HepG2 (cell line): ENCODE results near the gene HCRT. TPM values are rescaled to one million over a fixed set of nuclear protein-coding genes. Genes with fewer than 3 reads are reported as not detected.
A peak's percentile ranks its signal among the peaks of the same experiment; 100 is the strongest.

Experiments used
- ATAC-seq: fragments of 200-7000 bp; cut with Tn5 transposase; 3 replicates; pipeline ENCODE4 v1.9.1; 2020; ENCODE audit warnings: mild to moderate bottlenecking, moderate library complexity
- BruUV-seq: library from RNA; stranded (reverse); fragments of 400-500 nt; replicated peaks from 2 replicates; lab custom pipeline; 2021; lab: Mats Ljungman, UMichigan
- CTCF ChIA-PET: fragments of 300-600 bp; formaldehyde crosslinking; extraction: SDS; loops from one replicate; lab custom pipeline; 2021; ENCODE audit warnings: low total read pairs, inconsistent platforms, low intra/inter-chr PET ratio; lab: Yijun Ruan, JAX
- POLR2A ChIA-PET: fragments of 350-600 bp; sonication (Branson Sonifier 250); formaldehyde crosslinking; loops from one replicate; lab custom pipeline; 2020; ENCODE audit warnings: antibody characterized with exemption, inconsistent platforms; lab: Yijun Ruan, JAX
- DNase-seq: peaks from one replicate; pipeline ENCODE4 v3.0.0-alpha.2; 2015; ENCODE audit warnings: low spot score
- FAIRE-seq: peaks from 3 replicates; lab custom pipeline; 2011; peaks lifted over from hg19 to GRCh38; lab: Jason Lieb, UNC
- H2AFZ ChIP-seq: one replicate; pipeline ENCODE4 v1.6.1; 2011; ENCODE audit warnings: low read length, inconsistent platforms
- H3K27ac ChIP-seq: fragments of 300-600 bp; 3 replicates; pipeline ENCODE4 v1.8.0; 2011; ENCODE audit warnings: mixed run types, mild to moderate bottlenecking, mixed read lengths, low read length, inconsistent platforms; ENCODE audit not compliant: insufficient read depth; ENCODE audit errors: extremely low read length
- H3K27me3 ChIP-seq, 2 experiments: fragments of 200-600 bp in 1 of 2; 2 replicates in 1 of 2; 3 replicates in 1 of 2; pipeline versions ENCODE4 v1.6.0 to v1.8.0; 2011; ENCODE audit warnings: low read length in 2 of 2, mild to moderate bottlenecking in 2 of 2, moderate library complexity in 2 of 2, inconsistent platforms in 1 of 2; ENCODE audit not compliant: insufficient read depth in 2 of 2, control insufficient read depth in 1 of 2
- H3K36me3 ChIP-seq, 2 experiments: fragments of 200-600 bp in 1 of 2; replicated peaks in 1 of 2; 2 replicates in 1 of 2; 3 replicates in 1 of 2; pipeline versions ENCODE4 v1.5.1 to v1.8.0; 2011; ENCODE audit warnings: low read length in 2 of 2, inconsistent platforms in 1 of 2; ENCODE audit not compliant: insufficient read depth in 2 of 2, control insufficient read depth in 1 of 2
- H3K4me1 ChIP-seq: 2 replicates; pipeline ENCODE4 v1.5.1; 2012; ENCODE audit warnings: low read length, inconsistent platforms; ENCODE audit not compliant: insufficient read depth
- H3K4me2 ChIP-seq: 2 replicates; pipeline ENCODE4 v1.6.0; 2011; ENCODE audit warnings: low read depth, low read length, inconsistent platforms
- H3K4me3 ChIP-seq, 3 experiments: fragments of 200-600 bp in 1 of 3; sonication (generic), shearing (Covaris generic) in 1 of 3; replicated peaks in 1 of 3; 2 replicates each; pipeline ENCODE4 v1.5.1; 2011 to 2016; ENCODE audit warnings: low read length in 3 of 3, inconsistent platforms in 2 of 3, low read depth in 2 of 3, mild to moderate bottlenecking in 2 of 3, control low read depth in 1 of 3, mixed read lengths in 1 of 3; ENCODE audit not compliant: insufficient read depth in 1 of 3
- H3K79me2 ChIP-seq: one replicate; pipeline ENCODE4 v1.6.1; 2011; ENCODE audit warnings: low read length, inconsistent platforms; ENCODE audit not compliant: insufficient read depth
- H3K9ac ChIP-seq: 2 replicates; pipeline ENCODE4 v1.6.0; 2011; ENCODE audit warnings: mild to moderate bottlenecking, low read depth, low read length, inconsistent platforms; ENCODE audit not compliant: insufficient read depth
- H3K9me3 ChIP-seq: 2 replicates; pipeline ENCODE4 v1.5.1; 2012; ENCODE audit warnings: mild to moderate bottlenecking, low read length
- H4K20me1 ChIP-seq: 2 replicates; pipeline ENCODE4 v1.6.0; 2011; ENCODE audit warnings: inconsistent platforms, mild to moderate bottlenecking, low read length, moderate library complexity; ENCODE audit not compliant: insufficient read depth
- HNRNPL ChIP-seq: fragments of 200-400 bp; formaldehyde crosslinking; IDR thresholded peaks from 2 replicates; pipeline ENCODE4 v1.6.1; 2017; ENCODE audit warnings: mild to moderate bottlenecking, low read depth, low read length
- NFKB2 ChIP-seq: sonication (generic); formaldehyde crosslinking; IDR thresholded peaks from 2 replicates; pipeline ENCODE4 v1.4.0; 2020; ENCODE audit warnings: missing genetic modification reagents, borderline replicate concordance
- NPAS2 ChIP-seq: sonication (generic); formaldehyde crosslinking; IDR thresholded peaks from 2 replicates; pipeline ENCODE4 v1.8.0; 2022; ENCODE audit warnings: mild to moderate bottlenecking, missing genetic modification reagents, borderline replicate concordance
- TOPORS ChIP-seq: sonication (generic); formaldehyde crosslinking; IDR thresholded peaks from 2 replicates; pipeline ENCODE4 v1.8.0; 2023; ENCODE audit warnings: mild to moderate bottlenecking, missing genetic modification reagents
- ZNF598 ChIP-seq: sonication (generic); formaldehyde crosslinking; IDR thresholded peaks from 2 replicates; pipeline ENCODE4 v1.5.1; 2020; ENCODE audit warnings: mild to moderate bottlenecking, missing genetic modification reagents, borderline replicate concordance
- ZNF678 ChIP-seq: sonication (generic); formaldehyde crosslinking; IDR thresholded peaks from 2 replicates; pipeline ENCODE4 v1.4.0; 2020; ENCODE audit warnings: mild to moderate bottlenecking, missing genetic modification reagents
- ZSCAN30 ChIP-seq: sonication (generic); formaldehyde crosslinking; IDR thresholded peaks from 2 replicates; pipeline ENCODE4 v1.5.0; 2020; ENCODE audit warnings: mild to moderate bottlenecking, missing genetic modification reagents
- WGBS: methylation state at CpG from one replicate; pipeline ENCODE4 v1.1.6; 2017; ENCODE audit warnings: low lambda C conversion rate; 5-methylcytosine and 5-hydroxymethylcytosine counted together
- in situ Hi-C: cut with HindIII; loops from 2 replicates; pipeline ENCODE4 v1.10.0; 2017; ENCODE audit warnings: low pct_unique_long_range_greater_than_20kb; ENCODE audit not compliant: extremely low pct_ligation_motif_present
- intact Hi-C: fragments of 100-400 bp; cut with micrococcal nuclease; formaldehyde crosslinking; loops from one replicate; pipeline ENCODE4 v1.10.0; 2022; ENCODE audit not compliant: unreplicated experiment
- polyA plus RNA-seq, 8 experiments: library from polyadenylated mRNA; depleted of rRNA in 3 of 8; stranded (reverse) in 7 of 8; unstranded in 1 of 8; fragments of >200 nt; fragmentation: Illumina TruSeq in 4 of 8; extraction: Trizol in 4 of 8; gene quantifications; 2 replicates each; pipeline versions ENCODE4 v1.2.1 to v1.2.3, GENCODE V29; 2011 to 2016; ENCODE audit warnings: low read depth in 4 of 8, missing spikeins in 1 of 8, mixed read lengths in 1 of 8; ENCODE audit not compliant: insufficient read depth in 1 of 8
- total RNA-seq, 5 experiments: library from RNA; depleted of rRNA; stranded (reverse); fragments of >200 nt; fragmentation: Illumina TruSeq; extraction: Trizol; gene quantifications; 2 replicates each; pipeline ENCODE4 v1.2.3, GENCODE V29; 2016; ENCODE audit warnings: low read depth in 1 of 5
- TF ChIP-seq, protein P1 (sequence below): sonication (generic); formaldehyde crosslinking; IDR thresholded peaks from 2 replicates; pipeline ENCODE4 v1.8.1; 2023; ENCODE audit warnings: mild to moderate bottlenecking, missing genetic modification reagents
- TF ChIP-seq, protein P2 (sequence below): sonication (generic); formaldehyde crosslinking; IDR thresholded peaks from 2 replicates; pipeline ENCODE4 v1.4.0; 2020; ENCODE audit warnings: mild to moderate bottlenecking, missing genetic modification reagents
- TF ChIP-seq, protein P3 (sequence below): sonication (generic); formaldehyde crosslinking; IDR thresholded peaks from 2 replicates; pipeline ENCODE4 v1.5.0; 2020; ENCODE audit warnings: mild to moderate bottlenecking, missing genetic modification reagents, moderate library complexity
- TF ChIP-seq, protein P4 (sequence below): sonication (generic); formaldehyde crosslinking; IDR thresholded peaks from 2 replicates; pipeline ENCODE4 v1.5.0; 2020; ENCODE audit warnings: mild to moderate bottlenecking, low read depth, missing genetic modification reagents, borderline replicate concordance

The HCRT gene
- total and polyA plus RNA-seq, 2 of the 13 experiments (the other 11 are each of a cell fraction or from before 2014, with no cell fraction given): not detected

DNA sequence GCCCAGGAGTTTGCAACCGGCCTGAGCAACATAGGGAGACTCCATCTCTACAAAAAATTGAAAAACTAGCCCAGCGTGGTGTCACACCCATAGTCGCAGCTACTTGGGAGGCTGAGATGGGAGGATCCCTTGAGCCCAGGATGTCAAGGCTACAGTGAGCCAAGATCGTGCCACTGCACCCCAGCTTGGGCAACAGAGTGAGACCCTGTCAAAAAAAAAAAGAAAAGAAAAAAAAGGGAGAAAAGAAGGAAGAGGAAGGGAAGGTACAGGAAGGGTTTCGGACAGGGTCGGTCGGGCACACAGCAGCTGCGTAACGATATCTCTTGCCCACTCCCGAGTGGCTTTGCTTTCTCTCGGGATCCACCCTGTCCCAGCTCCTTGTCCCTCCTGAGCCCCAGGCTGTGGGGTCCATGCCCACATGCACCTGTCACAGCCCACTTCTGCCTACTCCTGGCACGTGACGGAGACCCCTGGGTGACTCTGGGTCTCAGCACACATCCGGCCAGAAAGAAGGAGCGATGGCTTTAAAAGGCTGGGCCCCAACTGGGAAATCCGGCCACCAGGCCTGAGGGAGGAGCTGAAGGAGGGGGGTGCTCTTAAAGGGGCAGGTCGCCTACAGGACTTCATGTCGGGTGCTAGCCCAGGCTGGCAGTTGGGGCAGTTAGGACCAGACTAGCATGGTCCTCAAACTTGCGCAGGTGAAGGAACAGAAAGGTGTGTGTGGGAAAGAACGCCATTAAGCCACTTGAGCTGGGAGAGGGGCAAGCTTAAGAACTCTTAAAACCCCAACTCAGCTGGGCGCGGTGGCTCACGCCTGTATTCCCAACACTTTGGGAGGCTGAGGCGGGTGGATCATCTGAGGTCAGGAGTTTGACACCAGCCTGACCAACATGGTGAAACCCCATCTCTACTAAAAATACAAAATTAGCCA, 9.0 kb upstream of the HCRT start, which contains the start of gene GHDC (continued):
- TF ChIP-seq NPAS2: no peak

DNA sequence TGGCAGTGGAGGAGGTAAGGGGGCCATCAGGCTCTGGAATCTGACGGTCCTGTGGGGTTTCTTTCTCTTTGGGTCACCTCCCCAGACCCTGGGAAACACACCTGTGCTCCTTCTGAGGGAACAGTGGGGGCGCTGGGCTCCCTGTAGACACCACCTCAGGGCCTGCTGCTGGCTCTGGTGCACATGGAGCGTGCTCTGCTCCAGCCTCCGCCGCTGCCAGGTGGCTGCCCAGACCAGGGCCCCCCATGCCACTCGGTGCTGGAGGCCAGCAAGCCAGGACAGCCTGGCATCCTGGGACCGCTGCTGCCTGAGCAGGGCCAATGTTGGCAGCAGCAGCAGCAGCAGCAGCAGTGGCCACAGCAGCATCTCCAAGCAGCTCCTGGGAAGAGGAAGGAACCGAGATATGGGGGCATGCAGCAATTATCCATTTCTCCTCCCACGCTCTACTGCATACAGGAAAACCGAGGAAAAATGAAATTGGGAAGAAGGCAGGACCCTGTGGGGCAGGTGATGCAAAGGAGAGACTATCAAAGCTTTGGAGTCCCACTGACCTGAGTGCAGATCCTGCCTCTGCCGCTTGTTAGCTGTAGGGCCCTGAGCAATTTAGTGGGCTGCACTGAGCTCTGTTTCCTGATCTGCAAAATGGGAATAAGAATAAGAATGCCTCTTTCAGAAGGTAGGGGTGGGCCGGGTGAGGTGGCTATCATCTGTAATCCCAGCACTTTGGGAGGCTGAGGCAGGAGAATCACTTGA, 8.1 kb upstream of the HCRT start:
- CTCF ChIA-PET: no interaction called here
- WGBS: 60% methylated on average over 9 of the region's 12 CpGs
- H3K9me3 ChIP-seq: no peaks in the 10 kb centered on the region
- H3K79me2 ChIP-seq: no peaks in the 10 kb centered on the region
- no peak overlapping the region for H2AFZ ChIP-seq
- H3K4me3 ChIP-seq: peak overlapping the region; percentile 62 to 94 (median 68)
- no TSS peak for BruUV-seq
- no peak for DNase-seq
- peak overlapping the region; percentile 79 for H3K4me2 ChIP-seq
- H3K27ac ChIP-seq: no peak overlapping the region
- intact Hi-C loops (no loop called here), in situ Hi-C loops (no loop called here)
- ATAC-seq: peak; percentile 23
- H3K27me3 ChIP-seq: no peaks in the 10 kb centered on the region; a peak in 1 of 5 replicates
- H4K20me1 ChIP-seq: no peaks in the 10 kb centered on the region
- peak overlapping the region; percentile 77 for H3K9ac ChIP-seq
- POLR2A ChIA-PET: interaction anchor here (1.1 to 1.9 kb wide), 8 partner anchors 9 to 119 kb away, joined by 3 to 30 read pairs (median 4); partner anchors contain the start of gene KAT2A
- no peaks in the 10 kb centered on the region for H3K36me3 ChIP-seq
- FAIRE-seq: no peak
- H3K4me1 ChIP-seq: peaks cover 21% of the 10 kb centered on the region
- TF ChIP-seq ZSCAN30 (CRISPR knock-in tag) (no peak), NFKB2 (CRISPR knock-in tag) (no peak), ZNF678 (CRISPR knock-in tag) (no peak), HNRNPL (0 out of 2 replicates have a peak, but pooled peaks have one; percentile 33), ZNF598 (no peak), TOPORS (peak; percentile 19; the same call in 1 of the 2 replicates)
- TF ChIP-seq, protein P1, sequence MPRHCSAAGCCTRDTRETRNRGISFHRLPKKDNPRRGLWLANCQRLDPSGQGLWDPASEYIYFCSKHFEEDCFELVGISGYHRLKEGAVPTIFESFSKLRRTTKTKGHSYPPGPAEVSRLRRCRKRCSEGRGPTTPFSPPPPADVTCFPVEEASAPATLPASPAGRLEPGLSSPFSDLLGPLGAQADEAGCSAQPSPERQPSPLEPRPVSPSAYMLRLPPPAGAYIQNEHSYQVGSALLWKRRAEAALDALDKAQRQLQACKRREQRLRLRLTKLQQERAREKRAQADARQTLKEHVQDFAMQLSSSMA (CRISPR knock-in tag): 0 out of 2 replicates have a peak, but pooled peaks have one; percentile 62
- TF ChIP-seq, protein P2, sequence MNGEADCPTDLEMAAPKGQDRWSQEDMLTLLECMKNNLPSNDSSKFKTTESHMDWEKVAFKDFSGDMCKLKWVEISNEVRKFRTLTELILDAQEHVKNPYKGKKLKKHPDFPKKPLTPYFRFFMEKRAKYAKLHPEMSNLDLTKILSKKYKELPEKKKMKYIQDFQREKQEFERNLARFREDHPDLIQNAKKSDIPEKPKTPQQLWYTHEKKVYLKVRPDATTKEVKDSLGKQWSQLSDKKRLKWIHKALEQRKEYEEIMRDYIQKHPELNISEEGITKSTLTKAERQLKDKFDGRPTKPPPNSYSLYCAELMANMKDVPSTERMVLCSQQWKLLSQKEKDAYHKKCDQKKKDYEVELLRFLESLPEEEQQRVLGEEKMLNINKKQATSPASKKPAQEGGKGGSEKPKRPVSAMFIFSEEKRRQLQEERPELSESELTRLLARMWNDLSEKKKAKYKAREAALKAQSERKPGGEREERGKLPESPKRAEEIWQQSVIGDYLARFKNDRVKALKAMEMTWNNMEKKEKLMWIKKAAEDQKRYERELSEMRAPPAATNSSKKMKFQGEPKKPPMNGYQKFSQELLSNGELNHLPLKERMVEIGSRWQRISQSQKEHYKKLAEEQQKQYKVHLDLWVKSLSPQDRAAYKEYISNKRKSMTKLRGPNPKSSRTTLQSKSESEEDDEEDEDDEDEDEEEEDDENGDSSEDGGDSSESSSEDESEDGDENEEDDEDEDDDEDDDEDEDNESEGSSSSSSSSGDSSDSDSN: peak; percentile 30; the same call in 1 of the 2 replicates
- TF ChIP-seq, protein P3, sequence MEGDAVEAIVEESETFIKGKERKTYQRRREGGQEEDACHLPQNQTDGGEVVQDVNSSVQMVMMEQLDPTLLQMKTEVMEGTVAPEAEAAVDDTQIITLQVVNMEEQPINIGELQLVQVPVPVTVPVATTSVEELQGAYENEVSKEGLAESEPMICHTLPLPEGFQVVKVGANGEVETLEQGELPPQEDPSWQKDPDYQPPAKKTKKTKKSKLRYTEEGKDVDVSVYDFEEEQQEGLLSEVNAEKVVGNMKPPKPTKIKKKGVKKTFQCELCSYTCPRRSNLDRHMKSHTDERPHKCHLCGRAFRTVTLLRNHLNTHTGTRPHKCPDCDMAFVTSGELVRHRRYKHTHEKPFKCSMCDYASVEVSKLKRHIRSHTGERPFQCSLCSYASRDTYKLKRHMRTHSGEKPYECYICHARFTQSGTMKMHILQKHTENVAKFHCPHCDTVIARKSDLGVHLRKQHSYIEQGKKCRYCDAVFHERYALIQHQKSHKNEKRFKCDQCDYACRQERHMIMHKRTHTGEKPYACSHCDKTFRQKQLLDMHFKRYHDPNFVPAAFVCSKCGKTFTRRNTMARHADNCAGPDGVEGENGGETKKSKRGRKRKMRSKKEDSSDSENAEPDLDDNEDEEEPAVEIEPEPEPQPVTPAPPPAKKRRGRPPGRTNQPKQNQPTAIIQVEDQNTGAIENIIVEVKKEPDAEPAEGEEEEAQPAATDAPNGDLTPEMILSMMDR (CRISPR knock-in tag): peak; percentile 30; the same call in 1 of the 2 replicates
- TF ChIP-seq, protein P4, sequence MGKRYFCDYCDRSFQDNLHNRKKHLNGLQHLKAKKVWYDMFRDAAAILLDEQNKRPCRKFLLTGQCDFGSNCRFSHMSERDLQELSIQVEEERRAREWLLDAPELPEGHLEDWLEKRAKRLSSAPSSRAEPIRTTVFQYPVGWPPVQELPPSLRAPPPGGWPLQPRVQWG: no peak
